GM19455 (cell line): Measurements from ENCODE around the gene DCAF8.

Experiments used
- ATAC-seq: cut with Tn5 transposase; IDR thresholded peaks from one replicate; pipeline ENCODE4 v1.9.1; 2021; ENCODE audit not compliant: unreplicated experiment

Gene DCAF8

DNA sequence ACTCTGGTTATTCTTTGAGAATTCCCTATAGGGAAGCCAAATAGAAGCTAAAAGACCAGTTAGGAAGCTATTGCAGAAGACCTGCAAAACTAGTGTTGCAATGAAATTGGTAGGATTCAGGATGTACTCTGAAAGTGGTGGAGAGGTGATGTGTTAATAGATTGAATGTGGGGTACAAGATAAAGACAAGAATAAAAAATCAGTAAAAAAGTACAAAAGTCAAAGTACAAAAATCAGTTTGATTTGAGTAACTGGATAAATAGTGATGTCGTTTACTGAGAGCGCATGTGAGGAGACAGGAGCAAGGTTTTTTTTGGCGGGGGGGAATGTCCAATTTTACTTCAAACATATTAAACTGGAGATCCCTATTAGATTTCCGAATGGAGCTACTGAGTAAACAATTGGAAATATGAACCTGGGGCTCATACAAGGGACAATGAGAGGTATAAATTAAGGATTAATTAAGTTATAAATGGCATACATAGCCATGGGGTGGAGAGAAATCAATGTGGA is 2.5 kb upstream of the DCAF8 start:
- no peak for ATAC-seq

DNA sequence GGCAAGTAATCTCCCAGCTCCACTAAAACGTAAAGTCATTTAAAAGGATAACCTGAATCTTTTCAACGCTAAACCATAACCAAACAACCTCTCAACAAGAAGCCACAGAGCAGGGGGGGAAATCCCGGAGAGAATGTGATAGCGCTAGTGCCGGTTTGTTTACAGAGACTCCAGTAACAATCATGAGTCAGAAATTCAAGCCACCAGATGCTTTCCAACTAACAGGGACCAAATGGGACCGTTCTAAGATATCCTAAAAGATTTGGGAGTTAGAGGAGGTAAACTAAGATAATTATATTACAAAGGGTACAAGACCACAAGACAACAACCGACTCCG is 825 bp downstream of the DCAF8 start:
- ATAC-seq = peak; percentile 24

DNA sequence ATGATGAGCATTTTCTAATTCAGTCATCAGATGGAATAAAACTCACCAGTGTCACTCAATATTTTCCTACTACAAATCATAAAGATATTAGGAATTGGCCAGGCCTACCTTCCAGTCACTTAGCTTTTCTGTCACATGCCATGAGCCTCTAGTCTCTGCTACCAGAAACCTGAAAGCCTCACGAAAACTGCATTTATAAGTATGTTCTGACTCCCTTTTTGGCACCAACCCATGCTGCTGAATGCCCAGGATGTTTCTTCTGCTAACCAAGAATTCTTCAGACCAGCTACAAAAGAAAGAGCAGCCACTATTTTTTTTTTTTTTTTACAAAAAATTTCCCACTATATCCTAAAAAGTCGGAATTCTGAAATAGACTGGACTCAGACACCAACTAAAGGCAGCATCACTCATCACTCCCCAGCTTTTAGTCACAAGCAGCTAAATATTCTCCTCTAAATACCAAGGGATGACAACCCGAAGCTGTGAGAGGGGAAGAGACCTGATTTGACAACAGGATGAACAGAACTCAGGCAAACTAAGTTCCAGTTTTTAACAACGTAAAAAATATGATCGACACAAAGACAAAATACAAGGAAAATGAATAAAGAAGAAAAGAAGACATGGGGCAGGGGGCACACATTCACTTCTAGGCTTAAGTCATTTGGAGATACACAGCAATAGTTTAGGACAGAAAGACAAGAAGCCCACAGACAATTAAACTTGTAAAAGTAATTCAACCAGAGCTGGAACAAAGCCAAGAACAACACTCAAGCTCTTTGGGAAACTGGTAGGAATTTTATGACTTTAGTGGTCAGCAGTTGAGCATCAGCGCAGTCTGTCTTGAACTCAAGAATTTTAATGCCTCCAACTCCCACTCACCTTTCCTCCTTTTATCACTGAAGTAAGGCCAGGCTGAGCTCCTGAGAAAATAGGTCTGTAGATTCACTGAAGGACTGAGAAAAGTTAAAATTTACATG is 1.7 kb downstream of the DCAF8 start:
- ATAC-seq = no peak

DNA sequence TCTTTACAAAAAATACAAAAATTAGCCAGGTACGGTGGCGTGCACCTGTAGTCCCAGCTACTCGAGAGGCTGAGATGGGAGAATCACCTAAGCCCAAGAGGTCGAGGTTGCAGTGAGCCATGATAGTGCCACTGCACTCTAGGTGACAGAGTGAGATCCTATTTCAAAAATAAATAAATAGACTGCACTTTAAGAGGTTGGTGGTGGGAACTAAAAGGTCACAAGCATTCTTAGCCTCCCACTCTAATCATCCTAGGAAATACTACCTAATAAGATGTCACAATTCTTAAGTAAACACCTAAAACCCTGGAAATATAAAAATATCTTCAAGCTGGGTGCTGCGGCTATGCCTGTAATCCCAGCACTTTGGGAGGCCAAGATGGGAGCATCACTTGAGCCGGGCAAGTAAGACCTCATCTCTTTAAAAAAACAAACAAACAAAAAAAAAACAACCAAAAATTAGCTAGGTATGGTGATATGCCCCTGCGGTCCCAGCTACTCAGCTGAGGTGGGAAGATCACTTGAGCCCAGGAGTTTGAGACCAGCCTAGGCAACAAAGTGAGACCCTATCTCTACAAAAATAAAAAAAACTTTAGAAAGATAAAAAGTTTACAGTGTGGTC is 4.1 kb downstream of the DCAF8 start:
- no peak for ATAC-seq

DNA sequence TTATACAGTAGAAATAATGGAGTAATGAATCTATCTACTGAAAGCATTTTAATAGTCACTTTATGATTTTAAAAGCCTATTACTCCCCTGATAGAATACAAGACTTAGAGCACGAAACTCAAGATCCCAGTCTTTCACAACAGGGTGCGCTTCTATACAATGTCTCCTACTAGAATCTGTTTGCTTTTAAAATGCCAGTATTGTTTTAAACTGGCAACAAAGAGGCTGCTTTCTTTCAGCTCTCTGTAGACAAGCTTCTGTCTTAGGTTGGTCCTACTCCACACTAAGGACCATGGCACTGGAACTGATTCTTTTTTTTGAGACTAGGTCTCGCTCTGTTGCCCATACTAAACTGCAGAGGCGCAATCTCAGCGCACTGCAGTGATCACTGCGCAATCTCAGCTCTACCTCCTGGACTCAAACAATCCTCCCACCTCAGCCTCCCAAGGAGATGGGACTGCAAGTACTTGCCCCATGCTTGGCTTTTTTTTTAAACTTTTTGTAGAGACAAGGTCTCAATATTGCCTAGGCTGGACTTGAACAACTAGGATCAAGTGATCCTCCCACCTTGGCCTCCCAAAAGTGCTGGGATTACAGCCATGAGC is 4.8 kb downstream of the DCAF8 start:
- no peak for ATAC-seq

DNA sequence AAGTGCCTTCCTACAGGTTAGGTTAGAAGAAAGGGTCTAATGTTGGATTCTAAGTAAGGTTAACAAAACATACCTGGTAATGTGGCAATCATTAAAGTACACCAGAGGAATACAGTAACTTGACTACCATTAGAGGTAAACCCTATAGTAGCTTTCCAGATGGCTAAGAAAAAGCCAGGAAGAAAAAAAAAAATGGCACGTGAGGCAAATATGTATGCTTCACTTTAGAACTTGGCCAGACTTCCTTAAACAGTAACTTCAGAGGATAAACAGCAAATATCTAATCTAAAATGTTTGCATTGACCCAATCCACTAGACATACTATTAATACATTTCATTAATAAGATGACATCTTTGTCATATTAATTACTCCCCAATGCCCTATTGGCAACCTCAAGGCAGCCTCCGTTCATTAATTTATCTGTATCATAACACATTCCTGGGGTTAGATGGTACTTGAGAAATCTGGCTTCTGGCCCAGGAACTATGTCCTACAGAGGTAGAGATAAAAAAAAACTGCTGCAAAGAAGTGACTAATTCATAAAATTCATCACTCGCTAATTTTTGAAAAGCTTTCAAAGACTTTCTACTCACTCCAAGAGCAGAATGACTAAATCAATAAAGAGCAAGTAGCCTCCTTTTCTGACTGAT is 5.8 kb downstream of the DCAF8 start:
- no peak for ATAC-seq

DNA sequence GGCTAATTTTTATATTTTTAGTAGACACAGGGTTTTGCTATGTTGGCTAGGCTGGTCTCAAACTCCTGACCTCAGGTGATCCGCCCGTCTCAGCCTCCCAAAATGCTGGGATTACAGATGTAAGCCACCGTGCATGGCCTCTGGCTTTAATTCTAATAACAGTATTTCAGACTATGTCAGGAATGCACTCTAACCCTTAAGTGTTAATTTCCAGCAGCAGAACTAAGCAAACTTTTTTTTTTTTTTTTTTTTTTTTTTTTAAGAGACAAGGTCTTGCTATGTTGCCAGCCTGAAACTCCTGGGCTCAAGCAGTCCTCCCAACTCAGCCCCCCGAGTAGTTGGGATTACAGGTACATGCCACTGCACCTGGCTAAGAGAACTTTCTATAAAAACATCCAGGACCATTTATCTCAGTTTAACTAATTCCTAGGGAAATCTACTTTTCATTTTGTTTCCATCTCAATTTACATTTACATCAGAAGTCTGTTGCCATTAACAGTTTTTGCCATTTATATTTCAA is 6.5 kb downstream of the DCAF8 start:
- no peak for ATAC-seq

DNA sequence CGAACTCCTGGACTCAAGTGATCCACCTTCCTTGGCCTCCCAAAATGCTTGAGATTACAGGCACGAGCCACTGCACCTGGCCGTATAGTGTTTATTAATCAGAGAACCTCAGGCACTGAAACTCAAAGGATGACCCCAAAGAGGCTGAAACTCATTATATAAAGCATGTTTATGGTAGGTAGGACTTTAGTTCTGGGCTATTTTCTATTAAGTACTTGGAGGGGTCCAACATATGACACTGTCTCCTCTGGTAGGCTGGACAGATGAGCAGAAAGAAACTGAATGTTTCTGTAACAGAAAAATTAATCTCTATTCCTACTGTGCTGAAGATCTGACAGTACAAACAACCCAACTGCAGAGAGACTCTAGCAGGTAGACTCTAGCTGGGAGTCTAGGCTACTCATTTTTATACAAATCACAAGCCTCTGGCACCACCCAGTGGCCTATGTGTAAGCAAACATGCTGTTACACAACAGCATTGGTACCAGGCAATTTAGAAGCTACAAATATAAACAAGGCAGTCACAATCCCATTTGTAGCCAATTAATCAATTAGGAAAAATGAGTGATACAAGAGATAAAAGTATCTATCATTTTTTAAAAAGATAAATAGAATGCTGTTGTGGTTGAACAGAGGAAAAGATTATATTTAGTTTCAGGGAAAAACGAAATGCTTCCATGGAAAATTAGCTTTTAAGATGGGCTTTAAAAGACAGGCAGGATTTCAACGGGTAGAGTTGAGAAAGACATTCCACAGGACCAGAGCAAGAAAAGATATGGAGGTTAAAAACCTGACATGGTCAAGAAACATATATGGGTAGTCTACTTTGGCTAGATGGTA is 10.4 kb downstream of the DCAF8 start:
- ATAC-seq = peak; percentile 71

DNA sequence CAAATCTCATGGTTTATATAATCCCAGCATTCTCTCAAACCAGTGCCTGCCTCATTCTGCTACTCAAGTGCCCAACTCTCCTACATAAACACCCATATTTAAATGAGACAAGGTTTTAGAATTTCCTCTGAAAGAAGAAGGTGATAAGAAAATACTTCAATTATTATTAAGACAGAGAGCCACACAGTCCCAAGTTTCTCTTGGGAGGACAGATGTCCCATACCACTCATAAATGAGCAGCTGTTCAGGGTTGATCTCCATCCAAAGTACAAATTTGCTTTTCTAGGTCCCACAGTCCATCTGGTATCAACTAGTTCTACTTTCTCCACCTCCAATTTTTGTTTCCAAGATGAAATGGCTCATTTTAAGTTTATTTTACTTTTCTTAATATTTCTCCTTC is 11.3 kb downstream of the DCAF8 start:
- ATAC-seq = no peak

DNA sequence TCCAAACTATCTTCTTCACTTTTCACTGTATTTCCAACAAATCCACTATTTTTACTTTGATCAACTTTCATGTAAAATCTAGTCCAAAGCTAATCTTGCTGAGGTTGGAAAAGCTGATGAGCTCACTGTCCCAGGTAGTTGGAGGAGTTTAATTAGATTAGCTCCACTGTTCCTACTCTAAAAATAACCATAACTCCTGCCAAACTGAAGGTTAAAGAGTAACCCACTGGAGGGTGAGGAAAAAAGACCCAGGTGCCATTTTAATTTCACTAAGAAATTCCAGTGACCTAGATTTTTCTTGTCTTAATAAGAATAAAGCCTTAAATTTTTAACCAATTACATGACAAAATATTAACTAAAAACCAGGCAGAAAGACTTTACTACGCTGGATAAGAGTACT is 15.3 kb downstream of the DCAF8 start:
- ATAC-seq = no peak

DNA sequence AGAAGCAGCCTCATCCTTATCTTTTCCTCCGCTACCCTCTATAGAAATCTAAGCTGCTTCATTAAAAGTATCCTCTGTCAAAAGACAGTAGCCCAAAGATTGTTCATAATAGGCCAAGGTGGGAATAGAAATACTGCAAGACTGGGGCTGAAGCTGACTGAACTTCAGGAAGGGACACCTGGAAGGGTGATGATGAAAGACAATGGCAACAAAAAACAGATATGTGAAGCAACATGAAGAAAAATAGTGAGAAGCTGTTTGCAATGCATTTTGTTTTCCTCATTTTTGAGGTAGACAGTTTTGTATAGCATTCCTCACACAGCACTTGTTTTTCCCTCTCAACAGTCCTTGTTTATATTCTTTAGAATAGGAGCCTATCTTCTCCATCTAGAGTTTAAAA is 16.9 kb downstream of the DCAF8 start:
- no peak for ATAC-seq

DNA sequence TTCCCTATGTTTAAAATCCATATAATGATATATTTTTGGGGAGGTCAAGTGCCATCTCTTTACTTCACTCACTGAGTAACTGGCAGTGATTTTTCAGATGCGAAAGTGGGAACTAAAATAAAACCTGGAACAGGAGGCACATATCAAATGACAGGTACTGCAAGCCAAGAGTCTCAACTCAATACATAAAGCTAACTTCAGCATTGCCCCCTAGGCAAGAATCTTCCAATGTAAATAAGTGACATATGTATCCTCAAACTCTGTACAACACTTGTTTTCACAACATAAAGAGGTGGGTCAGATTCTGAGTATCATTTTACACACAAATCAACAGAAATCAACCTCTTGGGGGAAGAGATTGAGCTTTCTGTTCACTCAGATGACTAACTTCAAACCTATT is 18.1 kb downstream of the DCAF8 start:
- ATAC-seq = no peak

DNA sequence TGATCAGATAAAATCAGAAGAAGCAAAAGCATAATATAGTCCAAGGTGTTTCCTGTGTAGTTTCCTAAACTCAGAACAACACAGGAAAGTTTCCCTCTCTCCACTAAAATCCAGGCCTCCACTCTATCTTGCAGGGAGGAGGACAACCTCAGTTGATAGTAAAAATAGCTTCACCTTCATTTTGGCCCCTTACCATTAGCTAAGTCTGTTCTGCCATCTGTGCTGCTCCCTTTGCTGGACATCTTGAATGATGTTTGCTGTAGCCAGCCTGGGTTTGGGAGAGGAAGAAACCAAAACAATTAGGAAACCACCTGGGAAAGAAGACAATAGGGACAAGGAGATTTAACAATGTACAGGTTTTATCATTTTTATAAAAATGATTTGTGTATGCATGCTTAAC is 18.6 kb downstream of the DCAF8 start:
- ATAC-seq = no peak

DNA sequence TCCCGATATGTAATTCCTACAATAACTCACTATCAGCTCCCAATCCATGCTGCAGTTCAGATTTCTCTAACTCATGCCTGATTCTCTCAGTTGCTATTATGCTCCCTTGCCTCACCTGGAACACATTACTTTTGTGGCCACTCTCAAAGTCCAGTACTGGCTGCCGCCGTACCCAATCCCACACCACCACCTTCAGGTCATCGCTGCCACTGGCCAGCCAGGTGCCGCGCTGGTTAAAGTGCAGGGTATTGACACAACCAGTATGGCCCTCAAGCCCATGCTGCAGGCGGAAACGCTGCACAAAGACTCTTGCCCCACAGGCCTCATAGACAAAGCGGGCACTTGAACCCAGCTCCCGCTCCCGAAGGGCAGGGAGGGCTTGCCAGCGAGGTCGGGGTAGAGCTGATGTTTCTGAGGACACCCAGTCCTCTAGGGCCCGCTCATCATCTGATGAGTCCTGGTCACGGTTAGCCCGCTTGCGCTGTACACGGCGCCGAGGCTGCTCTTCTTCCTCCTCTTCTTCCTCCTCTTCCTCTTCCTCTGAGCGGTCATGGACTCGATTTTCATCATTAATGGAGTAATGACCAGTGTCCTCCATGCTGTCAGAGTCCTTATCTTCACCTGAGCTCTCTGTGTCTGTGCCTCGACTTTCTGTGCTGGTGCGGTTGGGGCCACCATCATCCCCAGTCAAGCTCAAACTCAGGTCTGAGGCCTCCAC is 22.6 kb downstream of the DCAF8 start:
- ATAC-seq = no peak

DNA sequence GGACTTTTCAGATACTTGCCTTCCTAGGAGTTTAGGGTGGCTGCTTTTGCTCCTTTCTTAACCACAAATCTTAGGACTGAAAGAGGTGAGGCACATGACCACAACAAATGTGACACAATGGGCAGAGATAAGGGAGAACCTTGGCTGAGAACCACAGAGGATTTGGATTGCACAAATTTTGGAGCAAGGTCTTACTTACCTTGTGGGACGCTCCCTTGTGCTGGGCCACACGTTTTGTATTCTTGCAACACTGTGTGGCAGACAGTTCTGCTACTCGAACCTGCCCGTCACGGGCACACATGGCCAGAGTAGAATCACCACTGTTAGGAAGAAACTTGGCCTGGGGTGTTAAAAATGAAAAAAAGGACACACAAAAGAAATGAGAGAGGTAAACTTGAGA is 23.9 kb downstream of the DCAF8 start:
- no peak for ATAC-seq

DNA sequence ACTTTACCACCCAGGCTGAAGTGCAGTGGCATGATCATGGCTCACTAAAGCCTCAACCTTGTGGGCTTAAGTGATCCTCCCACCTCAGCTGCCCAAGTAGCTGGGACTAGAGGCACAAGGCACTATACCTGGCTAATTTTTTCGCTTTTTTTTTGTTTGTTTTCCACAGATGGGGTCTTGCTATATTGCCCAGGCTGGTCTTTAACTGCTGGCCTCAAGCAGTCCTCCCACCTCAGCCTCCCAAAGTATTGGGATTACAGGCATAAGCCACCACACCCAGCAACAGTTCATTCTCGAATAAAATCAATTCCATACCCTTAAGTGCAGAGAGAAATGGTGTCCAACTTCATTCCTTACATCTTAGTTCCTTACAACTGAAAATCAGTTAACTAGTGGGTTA is 24.8 kb downstream of the DCAF8 start:
- ATAC-seq = no peak

DNA sequence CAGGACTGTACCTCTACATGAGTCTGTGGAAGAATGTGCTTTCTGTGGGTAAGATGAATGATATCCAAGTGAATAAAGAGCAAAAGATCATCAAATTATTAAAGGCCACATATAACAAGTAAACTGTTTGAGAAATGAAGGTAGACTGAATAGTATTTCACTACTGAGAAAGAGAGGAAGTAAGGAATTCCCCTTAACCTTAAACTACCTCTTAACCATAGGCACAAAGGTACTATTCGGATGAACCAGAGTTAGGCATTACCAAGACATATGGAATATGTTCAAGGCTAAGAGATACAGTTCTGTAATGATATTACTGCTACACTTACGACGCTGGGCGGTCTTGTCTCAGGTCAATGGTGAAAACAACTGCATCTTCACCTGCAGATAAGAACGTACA is 25.5 kb downstream of the DCAF8 start:
- ATAC-seq = no peak

DNA sequence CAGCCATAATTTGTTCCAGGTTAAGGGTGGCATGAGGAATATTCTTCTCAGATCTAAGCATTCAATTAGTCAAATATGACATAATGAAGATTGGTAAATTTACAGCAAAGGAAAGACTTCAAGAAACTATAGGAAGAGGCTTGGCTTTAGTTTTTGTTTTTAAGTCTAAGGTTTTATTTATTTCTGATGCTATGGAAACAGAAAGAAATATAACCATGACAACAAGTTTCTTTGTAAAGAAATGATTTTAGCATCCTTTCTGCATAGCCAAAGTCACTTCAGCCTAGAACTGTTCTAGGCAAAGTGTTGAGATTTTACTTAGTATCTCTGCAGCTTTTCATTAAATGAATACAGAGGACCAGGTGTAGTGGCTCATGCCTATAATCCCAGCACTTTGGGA is 29.4 kb downstream of the DCAF8 start:
- ATAC-seq = no peak

DNA sequence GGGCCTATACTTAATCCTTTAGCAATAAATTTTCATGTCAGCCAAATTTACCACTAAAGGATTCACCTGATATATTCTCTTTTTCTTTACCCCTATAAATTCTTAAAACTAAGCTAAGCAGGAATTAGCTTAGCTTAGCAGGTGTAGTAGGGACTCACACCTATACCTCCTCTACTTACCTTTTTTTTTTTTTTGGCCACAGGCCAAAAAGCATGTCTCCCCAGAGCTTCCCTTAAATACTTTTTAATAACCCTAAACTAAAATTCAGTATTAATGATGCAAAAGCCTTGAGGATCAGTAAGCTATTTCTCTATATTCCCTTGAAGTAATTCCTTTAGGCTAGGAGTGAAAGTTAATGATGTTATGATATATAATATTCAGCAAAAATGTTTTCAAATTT is 33.9 kb downstream of the DCAF8 start:
- ATAC-seq = no peak

DNA sequence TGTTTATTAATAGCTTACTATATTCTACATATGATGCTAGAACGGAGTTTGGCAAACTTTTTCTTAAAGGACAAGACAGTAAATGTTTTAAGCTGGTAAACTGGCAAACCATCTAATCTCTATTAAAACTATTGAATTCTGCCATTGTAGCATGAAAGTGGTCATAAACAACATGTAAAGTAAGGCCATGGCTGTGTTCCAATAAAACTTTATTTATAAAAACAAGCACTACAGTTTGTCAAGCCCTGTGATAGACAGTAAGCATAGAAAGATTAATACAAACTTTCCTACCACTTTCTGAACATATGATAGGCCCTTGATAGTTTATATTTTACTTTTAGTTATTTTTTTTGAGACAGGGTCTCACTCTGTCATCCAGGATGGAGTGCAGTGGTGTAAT is 34.8 kb downstream of the DCAF8 start:
- no peak for ATAC-seq
